Measurements from ENCODE around the gene SSC5D.

- TF ChIP-seq, protein P1, sequence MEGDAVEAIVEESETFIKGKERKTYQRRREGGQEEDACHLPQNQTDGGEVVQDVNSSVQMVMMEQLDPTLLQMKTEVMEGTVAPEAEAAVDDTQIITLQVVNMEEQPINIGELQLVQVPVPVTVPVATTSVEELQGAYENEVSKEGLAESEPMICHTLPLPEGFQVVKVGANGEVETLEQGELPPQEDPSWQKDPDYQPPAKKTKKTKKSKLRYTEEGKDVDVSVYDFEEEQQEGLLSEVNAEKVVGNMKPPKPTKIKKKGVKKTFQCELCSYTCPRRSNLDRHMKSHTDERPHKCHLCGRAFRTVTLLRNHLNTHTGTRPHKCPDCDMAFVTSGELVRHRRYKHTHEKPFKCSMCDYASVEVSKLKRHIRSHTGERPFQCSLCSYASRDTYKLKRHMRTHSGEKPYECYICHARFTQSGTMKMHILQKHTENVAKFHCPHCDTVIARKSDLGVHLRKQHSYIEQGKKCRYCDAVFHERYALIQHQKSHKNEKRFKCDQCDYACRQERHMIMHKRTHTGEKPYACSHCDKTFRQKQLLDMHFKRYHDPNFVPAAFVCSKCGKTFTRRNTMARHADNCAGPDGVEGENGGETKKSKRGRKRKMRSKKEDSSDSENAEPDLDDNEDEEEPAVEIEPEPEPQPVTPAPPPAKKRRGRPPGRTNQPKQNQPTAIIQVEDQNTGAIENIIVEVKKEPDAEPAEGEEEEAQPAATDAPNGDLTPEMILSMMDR (conservative IDR thresholded peaks at IDR 0.05; ENCODE audit: low read depth in 2 of 2): no peak
- TF ChIP-seq EZH2 (IDR thresholded peaks at IDR 0.05; ENCODE audit: low read depth, unreplicated experiment) (no peak), POLR2AphosphoS5 (IDR thresholded peaks at IDR 0.05; ENCODE audit: low read depth) (no peak), JUNB (IDR thresholded peaks at IDR 0.05; ENCODE audit: unreplicated experiment) (no peak), EZH2phosphoT487 (IDR thresholded peaks at IDR 0.05; ENCODE audit: unreplicated experiment) (no peak), ETS1 (IDR thresholded peaks at IDR 0.05) (no peak), REST (IDR thresholded peaks at IDR 0.05; ENCODE audit: unreplicated experiment) (no peak), NANOG (IDR thresholded peaks at IDR 0.05; ENCODE audit: borderline replicate concordance) (no peak), CREB1 (CRISPR knock-in tag; IDR thresholded peaks at IDR 0.05; ENCODE audit: low read depth) (no peak), ZNF462 (CRISPR knock-in tag; IDR thresholded peaks at IDR 0.05) (no peak), ZNF114 (CRISPR knock-in tag; IDR thresholded peaks at IDR 0.05) (no peak)
Measured at GRCh38 chr19:55462722-55463121, 25.5 kb upstream of the SSC5D start.
